PC-3 (cell line): ENCODE measurements around the gene DUOX1.

Experiments used
- CTCF ChIP-seq: fragments of 300-600 bp; sonication (generic); conservative IDR thresholded peaks from 2 replicates; pipeline ENCODE4 v1.5.1; 2017; ENCODE audit warnings: antibody characterized with exemption, low read depth, mild to moderate bottlenecking, low read length
- EZH2 ChIP-seq: fragments of 300-600 bp; sonication (generic); IDR thresholded peaks from one replicate; pipeline ENCODE4 v1.6.1; 2017; ENCODE audit warnings: antibody characterized with exemption, mild to moderate bottlenecking, low read length; ENCODE audit not compliant: unreplicated experiment
- EZH2phosphoT487 ChIP-seq: fragments of 300-600 bp; sonication (generic); IDR thresholded peaks from 2 replicates; pipeline ENCODE4 v1.6.1; 2018; ENCODE audit warnings: mild to moderate bottlenecking, antibody characterized with exemption, low read length, borderline replicate concordance

GRCh38 chr15:45133561-45133920, 3.7 kb downstream of the DUOX1 start:
- TF ChIP-seq CTCF (no peak), EZH2phosphoT487 (no peak), EZH2 (no peak)
